Heart left ventricle (tissue), 16 donors: ENCODE measurements around the gene ARHGEF17. TPM values are rescaled to one million over a fixed set of nuclear protein-coding genes. Genes with fewer than 3 reads are reported as not detected.

Source experiments
- ATAC-seq, 4 donors: fragments of 200-7000 bp; cut with Tn5 transposase; one replicate each; pipeline ENCODE4 v1.9.1; 2020 to 2022; ENCODE audit warnings: moderate library complexity in 4 of 4, mild to moderate bottlenecking in 3 of 4, moderate number of reproducible peaks in 1 of 4
- DNase-seq, 5 donors: peaks; one replicate each; pipeline ENCODE4 v3.0.0-alpha.2; 2020
- H3K27ac ChIP-seq, 12 donors: fragments of 200-600 bp; sonication (generic) in 4 of 12; one replicate each; pipeline versions ENCODE4 v1.5.0 to v1.8.0; 2016 to 2022; ENCODE audit warnings: mild to moderate bottlenecking in 2 of 12
- H3K27me3 ChIP-seq, 9 donors: fragments of 200-600 bp; sonication (generic) in 2 of 9; one replicate each; pipeline versions ENCODE4 v1.5.1 to v1.8.0; 2016 to 2022; ENCODE audit warnings: mild to moderate bottlenecking in 3 of 9
- H3K36me3 ChIP-seq, 9 donors: fragments of 200-600 bp; sonication (generic) in 2 of 9; one replicate each; pipeline versions ENCODE4 v1.5.0 to v1.8.0; 2018 to 2022; ENCODE audit warnings: mild to moderate bottlenecking in 2 of 9
- H3K4me1 ChIP-seq, 12 donors: fragments of 200-600 bp; sonication (generic) in 4 of 12; one replicate each; pipeline versions ENCODE4 v1.5.0 to v1.8.0; 2016 to 2022; ENCODE audit warnings: mild to moderate bottlenecking in 3 of 12
- H3K4me3 ChIP-seq, 12 donors: fragments of 200-600 bp; sonication (generic) in 4 of 12; one replicate each; pipeline versions ENCODE4 v1.5.0 to v1.8.0; 2017 to 2022; ENCODE audit warnings: mild to moderate bottlenecking in 9 of 12, moderate library complexity in 4 of 12
- H3K9me3 ChIP-seq, 12 donors: fragments of 200-600 bp; sonication (generic) in 4 of 12; one replicate each; pipeline versions ENCODE4 v1.5.0 to v1.8.0; 2016 to 2022; ENCODE audit warnings: mild to moderate bottlenecking in 1 of 12
- POLR2A ChIP-seq, 2 donors: fragments of 450-650 bp; IDR thresholded peaks; one replicate each; pipeline ENCODE4 v1.6.1; 2017; ENCODE audit warnings: antibody characterized with exemption in 2 of 2, mild to moderate bottlenecking in 2 of 2, moderate library complexity in 2 of 2
- whole genome bisulfite sequencing, 4 donors: extraction: QIAGEN DNeasy Blood & Tissue Kit in 2 of 4; methylation state at CpG; one replicate each; pipeline versions ENCODE4 v1.1.5 to v1.1.7; 2013 to 2018; 5-methylcytosine and 5-hydroxymethylcytosine counted together
- intact Hi-C, 10 donors: fragments of 100-400 bp; cut with DNase I; formaldehyde crosslinking; loops; one replicate each; pipeline versions ENCODE4 v1.11.1 to v1.14.2; 2022
- polyA plus RNA-seq, 2 donors: library from polyadenylated mRNA; stranded (reverse); fragments of 200-250 nt; gene quantifications; one replicate each; pipeline ENCODE4 v1.2.3, GENCODE V29; 2013
- total RNA-seq, 9 donors: library from RNA; depleted of rRNA in 2 of 9; stranded (reverse); fragments of >200 nt in 2 of 9; fragmentation: NEBNext Ultra II Directional in 3 of 9; extraction: Animal tissue kit (Norgen Biotek cat#: 25700) in 3 of 9; gene quantifications; one replicate each; pipeline versions ENCODE4 v1.1.0 to v1.2.4, GENCODE V29; 2016 to 2023
- TF ChIP-seq, protein P1 (sequence below), 12 donors: fragments of 200-600 bp; sonication (generic) in 4 of 12; IDR thresholded peaks; one replicate each; pipeline versions ENCODE4 v1.5.0 to v1.8.0; 2018 to 2022; ENCODE audit warnings: antibody characterized with exemption in 12 of 12, mild to moderate bottlenecking in 5 of 12
- donor health status: ischemic (EF 13 %, LVEDD 7.1; RV severe dilation, severe dysfunction).
- donor health status: healthy with polysubstance abuse.
- donor health status: DM: no; HTN: yes; CAD: no.
- donor health status: DM: no; HTN: no; CAD: no.
- donor health status: ischemic (EF 25% LVEDD 6.9; RV normal size, moderate dysfunction).
- donor health status: ischemic (EF 25% LVEDD 5.7; RV mildly dilated, moderate dysfunction).
- donor health status: healthy.
- donor health status: DM: yes; HTN: yes; CAD: no.
- donor health status: ischemic (EF 35%, LVEDD 5.7; RV mildly dilated, moderate dysfunction).
- donor health status: nonischemic (EF 11% LVEDD 7.7; RV severe dilation, severe dysfunction).
- donor health status: DM: yes; HTN: yes; CAD: no.
- donor health status: PGD.
- donor health status: ischemic (EF 29% LVEDD 5.4; RV normal size, mild dysfunction).
- donor health status: nonischemic (EF 23%, LVEDD 6.1; RV moderate dilation, normal function).

The ARHGEF17 gene
- total and polyA plus RNA-seq, 11 donors, result 27.5 to 83.9 (median 56.5) TPM

GRCh38 chr11:73337846-73338245, 29.8 kb downstream of the ARHGEF17 start:
- TF ChIP-seq, protein P1, sequence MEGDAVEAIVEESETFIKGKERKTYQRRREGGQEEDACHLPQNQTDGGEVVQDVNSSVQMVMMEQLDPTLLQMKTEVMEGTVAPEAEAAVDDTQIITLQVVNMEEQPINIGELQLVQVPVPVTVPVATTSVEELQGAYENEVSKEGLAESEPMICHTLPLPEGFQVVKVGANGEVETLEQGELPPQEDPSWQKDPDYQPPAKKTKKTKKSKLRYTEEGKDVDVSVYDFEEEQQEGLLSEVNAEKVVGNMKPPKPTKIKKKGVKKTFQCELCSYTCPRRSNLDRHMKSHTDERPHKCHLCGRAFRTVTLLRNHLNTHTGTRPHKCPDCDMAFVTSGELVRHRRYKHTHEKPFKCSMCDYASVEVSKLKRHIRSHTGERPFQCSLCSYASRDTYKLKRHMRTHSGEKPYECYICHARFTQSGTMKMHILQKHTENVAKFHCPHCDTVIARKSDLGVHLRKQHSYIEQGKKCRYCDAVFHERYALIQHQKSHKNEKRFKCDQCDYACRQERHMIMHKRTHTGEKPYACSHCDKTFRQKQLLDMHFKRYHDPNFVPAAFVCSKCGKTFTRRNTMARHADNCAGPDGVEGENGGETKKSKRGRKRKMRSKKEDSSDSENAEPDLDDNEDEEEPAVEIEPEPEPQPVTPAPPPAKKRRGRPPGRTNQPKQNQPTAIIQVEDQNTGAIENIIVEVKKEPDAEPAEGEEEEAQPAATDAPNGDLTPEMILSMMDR (IDR thresholded peaks at IDR 0.05), result no peak
- no peak for TF ChIP-seq POLR2A (IDR thresholded peaks at IDR 0.05)
- H3K4me3 ChIP-seq, result no peak overlapping the region
- 79 to 99% (median 88%) methylated on average over 2 of the region's 2 CpGs for WGBS, 4 donors
- DNase-seq (no peak), ATAC-seq (no peak)
- no peaks in the 10 kb centered on the region for H3K9me3 ChIP-seq
- peaks cover 0 to 5% (median 0%) of the 10 kb centered on the region in 9 donors for H3K36me3 ChIP-seq
- H3K27me3 ChIP-seq, result no peaks in the 10 kb centered on the region
- H3K4me1 ChIP-seq, result peaks cover 13 to 74% (median 37%) of the 10 kb centered on the region in 12 donors
- peak overlapping the region in 4 of 12 donors; percentile 12 to 76 (median 26) for H3K27ac ChIP-seq
- intact Hi-C loops, result loop anchor here in 1 of 10 donors (5.0 kb wide), 1 partner anchor 41 kb away; no protein-coding TSS in a partner anchor

- intact Hi-C loops, result loop anchor here in 1 of 10 donors (5.0 kb wide), 1 partner anchor 41 kb away; no protein-coding TSS in a partner anchor
- ATAC-seq, result no peak
- 74 to 84% (median 78%) methylated on average over 4 of the region's 4 CpGs for WGBS, 4 donors
Observed at GRCh38 chr11:73338279-73338678, 30.2 kb downstream of the ARHGEF17 start.

GRCh38 chr11:73340164-73340563, 32.1 kb downstream of the ARHGEF17 start:
- intact Hi-C loops, result no loop called here

More at GRCh38 chr11:73338279-73338678, 30.2 kb downstream of the ARHGEF17 start:
- Histone ChIP-seq H3K27me3 (no peaks in the 10 kb centered on the region), H3K27ac (peak overlapping the region in 5 of 12 donors; percentile 12 to 76 (median 29)), H3K4me3 (no peak overlapping the region), H3K9me3 (no peaks in the 10 kb centered on the region), H3K4me1 (peaks cover 13 to 73% (median 35%) of the 10 kb centered on the region in 12 donors), H3K36me3 (peaks cover 0 to 5% (median 0%) of the 10 kb centered on the region in 9 donors)
- TF ChIP-seq, protein P1 (IDR thresholded peaks at IDR 0.05), result no peak
- no peak for TF ChIP-seq POLR2A (IDR thresholded peaks at IDR 0.05)
- no peak for DNase-seq

DNA sequence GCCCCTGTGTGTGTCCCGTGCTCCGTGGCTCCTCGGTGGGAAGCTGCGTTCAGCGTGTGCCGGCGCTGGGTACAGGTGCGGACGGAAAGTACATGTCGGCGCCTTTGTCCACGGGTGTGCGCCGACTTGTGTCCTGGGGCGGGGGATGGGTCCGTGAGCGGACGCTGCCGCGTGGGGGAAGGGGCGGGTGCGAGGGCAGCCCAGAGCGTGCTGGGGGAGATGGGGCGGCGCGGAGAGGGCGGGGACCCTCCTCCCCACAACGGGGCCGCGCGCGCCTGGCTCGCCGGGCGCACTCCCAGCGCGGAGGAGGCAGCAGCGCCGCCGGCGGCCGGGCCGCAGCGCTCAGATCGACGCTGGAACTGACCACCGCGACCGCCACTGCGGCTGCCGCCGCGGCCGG, 34.6 kb downstream of the ARHGEF17 start:
- Histone ChIP-seq H3K9me3 (no peaks in the 10 kb centered on the region), H3K36me3 (peaks cover 0 to 10% (median 7%) of the 10 kb centered on the region in 9 donors), H3K4me1 (peaks cover 0 to 64% (median 26%) of the 10 kb centered on the region in 12 donors), H3K27me3 (no peaks in the 10 kb centered on the region), H3K27ac (peak overlapping the region in 2 of 12 donors; percentile 2 to 45), H3K4me3 (peak overlapping the region in 11 of 12 donors; percentile 5 to 54 (median 41))
- ATAC-seq (peak in 2 of 4 donors; percentile 13 to 26), DNase-seq (no peak)
- TF ChIP-seq, protein P1 (IDR thresholded peaks at IDR 0.05), result peak in 2 of 12 donors; percentile 28 to 31
- TF ChIP-seq POLR2A (IDR thresholded peaks at IDR 0.05), result no peak
- 17 to 34% (median 32%) methylated on average over 29 to 54 of the region's 54 CpGs for WGBS, 4 donors
- intact Hi-C loops, result no loop called here

More at GRCh38 chr11:73340164-73340563, 32.1 kb downstream of the ARHGEF17 start:
- peak overlapping the region in 1 of 12 donors; percentile 76 for H3K27ac ChIP-seq
- TF ChIP-seq, protein P1 (IDR thresholded peaks at IDR 0.05), result no peak
- no peak for TF ChIP-seq POLR2A (IDR thresholded peaks at IDR 0.05)
- H3K4me3 ChIP-seq, result no peak overlapping the region
- no peaks in the 10 kb centered on the region for H3K27me3 ChIP-seq
- H3K36me3 ChIP-seq, result peaks cover 0 to 5% (median 0%) of the 10 kb centered on the region in 9 donors
- no peaks in the 10 kb centered on the region for H3K9me3 ChIP-seq
- no peak for ATAC-seq
- 64 to 78% (median 72%) methylated on average over 3 of the region's 3 CpGs for WGBS, 4 donors
- peaks cover 1 to 73% (median 30%) of the 10 kb centered on the region in 12 donors for H3K4me1 ChIP-seq
- no peak for DNase-seq
